ENCODE results near the gene DOHH.

Gene DOHH

GRCh38 chr19:3536429-3537100 is 36.1 kb upstream of the DOHH start:
- no peak overlapping the region for H3K27ac ChIP-seq (ENCODE audit: low read length)

GRCh38 chr19:3535981-3536380 is 35.5 kb upstream of the DOHH start:
- H3K4me1 ChIP-seq (ENCODE audit: low read length): no peaks in the 10 kb centered on the region

More at GRCh38 chr19:3536429-3537100, 36.1 kb upstream of the DOHH start:
- Histone ChIP-seq H3K27me3 (replicated peaks; ENCODE audit: insufficient read depth, low read length) (no peaks in the 10 kb centered on the region), H3K4me2 (ENCODE audit: low read depth, low read length) (no peak overlapping the region), H3K9ac (ENCODE audit: low read length) (no peak overlapping the region), H3K4me3 (ENCODE audit: low read length) (no peak overlapping the region), H3F3A (ENCODE audit: insufficient read depth, low read length) (no peaks in the 10 kb centered on the region), H3K79me2 (ENCODE audit: low read length) (no peaks in the 10 kb centered on the region), H3K36me3 (replicated peaks; ENCODE audit: insufficient read depth, low read length) (no peaks in the 10 kb centered on the region), H4K20me1 (ENCODE audit: insufficient read depth, low read length) (no peaks in the 10 kb centered on the region), H2AFZ (ENCODE audit: low read length) (no peak overlapping the region), H3K4me1 (ENCODE audit: low read length) (no peaks in the 10 kb centered on the region), H3K9me3 (replicated peaks; ENCODE audit: insufficient read depth, low read length) (no peaks in the 10 kb centered on the region), H3K9me2 (replicated peaks; ENCODE audit: insufficient read depth, low read length) (no peaks in the 10 kb centered on the region)
- TF ChIP-seq, protein P1, sequence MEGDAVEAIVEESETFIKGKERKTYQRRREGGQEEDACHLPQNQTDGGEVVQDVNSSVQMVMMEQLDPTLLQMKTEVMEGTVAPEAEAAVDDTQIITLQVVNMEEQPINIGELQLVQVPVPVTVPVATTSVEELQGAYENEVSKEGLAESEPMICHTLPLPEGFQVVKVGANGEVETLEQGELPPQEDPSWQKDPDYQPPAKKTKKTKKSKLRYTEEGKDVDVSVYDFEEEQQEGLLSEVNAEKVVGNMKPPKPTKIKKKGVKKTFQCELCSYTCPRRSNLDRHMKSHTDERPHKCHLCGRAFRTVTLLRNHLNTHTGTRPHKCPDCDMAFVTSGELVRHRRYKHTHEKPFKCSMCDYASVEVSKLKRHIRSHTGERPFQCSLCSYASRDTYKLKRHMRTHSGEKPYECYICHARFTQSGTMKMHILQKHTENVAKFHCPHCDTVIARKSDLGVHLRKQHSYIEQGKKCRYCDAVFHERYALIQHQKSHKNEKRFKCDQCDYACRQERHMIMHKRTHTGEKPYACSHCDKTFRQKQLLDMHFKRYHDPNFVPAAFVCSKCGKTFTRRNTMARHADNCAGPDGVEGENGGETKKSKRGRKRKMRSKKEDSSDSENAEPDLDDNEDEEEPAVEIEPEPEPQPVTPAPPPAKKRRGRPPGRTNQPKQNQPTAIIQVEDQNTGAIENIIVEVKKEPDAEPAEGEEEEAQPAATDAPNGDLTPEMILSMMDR (IDR thresholded peaks at IDR 0.05; ENCODE audit: low read length): no peak
- TF ChIP-seq EZH2 (optimal IDR thresholded peaks at IDR 0.05; ENCODE audit: low read depth, low read length) (no peak), EZH2phosphoT487 (IDR thresholded peaks at IDR 0.05; ENCODE audit: low read length) (no peak)
- DNase-seq: no peak

GRCh38 chr19:3535563-3535965 is 35.1 kb upstream of the DOHH start:
- no peak overlapping the region for H3K27ac ChIP-seq (ENCODE audit: low read length)
- H3K4me2 ChIP-seq (ENCODE audit: low read depth, low read length): no peak overlapping the region
- no peak overlapping the region for H2AFZ ChIP-seq (ENCODE audit: low read length)
- no peaks in the 10 kb centered on the region for H3K9me3 ChIP-seq (replicated peaks; ENCODE audit: insufficient read depth, low read length)
- no peaks in the 10 kb centered on the region for H3K36me3 ChIP-seq (replicated peaks; ENCODE audit: insufficient read depth, low read length)
- no peaks in the 10 kb centered on the region for H3F3A ChIP-seq (ENCODE audit: insufficient read depth, low read length)
- H4K20me1 ChIP-seq (ENCODE audit: insufficient read depth, low read length): no peaks in the 10 kb centered on the region
- no peak for DNase-seq
- no peak overlapping the region for H3K4me3 ChIP-seq (ENCODE audit: low read length)
- no peak overlapping the region for H3K9ac ChIP-seq (ENCODE audit: low read length)
- no peaks in the 10 kb centered on the region for H3K4me1 ChIP-seq (ENCODE audit: low read length)
- TF ChIP-seq EZH2phosphoT487 (IDR thresholded peaks at IDR 0.05; ENCODE audit: low read length) (no peak), EZH2 (optimal IDR thresholded peaks at IDR 0.05; ENCODE audit: low read depth, low read length) (no peak)
- TF ChIP-seq, protein P1 (IDR thresholded peaks at IDR 0.05; ENCODE audit: low read length): no peak
- no peaks in the 10 kb centered on the region for H3K9me2 ChIP-seq (replicated peaks; ENCODE audit: insufficient read depth, low read length)
- no peaks in the 10 kb centered on the region for H3K79me2 ChIP-seq (ENCODE audit: low read length)
- no peaks in the 10 kb centered on the region for H3K27me3 ChIP-seq (replicated peaks; ENCODE audit: insufficient read depth, low read length)

More at GRCh38 chr19:3535981-3536380, 35.5 kb upstream of the DOHH start:
- H3K9me2 ChIP-seq (replicated peaks; ENCODE audit: insufficient read depth, low read length): no peaks in the 10 kb centered on the region
- no peaks in the 10 kb centered on the region for H3K79me2 ChIP-seq (ENCODE audit: low read length)
- H3K36me3 ChIP-seq (replicated peaks; ENCODE audit: insufficient read depth, low read length): no peaks in the 10 kb centered on the region
- no peak overlapping the region for H3K27ac ChIP-seq (ENCODE audit: low read length)
- DNase-seq: no peak
- H3K4me2 ChIP-seq (ENCODE audit: low read depth, low read length): no peak overlapping the region
- H3K9me3 ChIP-seq (replicated peaks; ENCODE audit: insufficient read depth, low read length): no peaks in the 10 kb centered on the region
- no peak overlapping the region for H3K4me3 ChIP-seq (ENCODE audit: low read length)
- H3F3A ChIP-seq (ENCODE audit: insufficient read depth, low read length): no peaks in the 10 kb centered on the region
- no peak overlapping the region for H2AFZ ChIP-seq (ENCODE audit: low read length)
- no peaks in the 10 kb centered on the region for H3K27me3 ChIP-seq (replicated peaks; ENCODE audit: insufficient read depth, low read length)
- no peaks in the 10 kb centered on the region for H4K20me1 ChIP-seq (ENCODE audit: insufficient read depth, low read length)
- TF ChIP-seq EZH2 (optimal IDR thresholded peaks at IDR 0.05; ENCODE audit: low read depth, low read length) (no peak), EZH2phosphoT487 (IDR thresholded peaks at IDR 0.05; ENCODE audit: low read length) (no peak)
- TF ChIP-seq, protein P1 (IDR thresholded peaks at IDR 0.05; ENCODE audit: low read length): no peak
- H3K9ac ChIP-seq (ENCODE audit: low read length): no peak overlapping the region

Data from MM.1S (cell line).